ENCODE measurements around the gene DPPA3. TPM values are rescaled to one million over a fixed set of nuclear protein-coding genes. Genes with fewer than 3 reads are reported as not detected.
A peak's percentile ranks its signal among the peaks of the same experiment; 100 is the strongest.

Gene DPPA3
- total and polyA plus RNA-seq, 2 of the 8 experiments (the other 6 are each of a cell fraction or from before 2014, with no cell fraction given) = 0.30 to 1.2 TPM

DNA sequence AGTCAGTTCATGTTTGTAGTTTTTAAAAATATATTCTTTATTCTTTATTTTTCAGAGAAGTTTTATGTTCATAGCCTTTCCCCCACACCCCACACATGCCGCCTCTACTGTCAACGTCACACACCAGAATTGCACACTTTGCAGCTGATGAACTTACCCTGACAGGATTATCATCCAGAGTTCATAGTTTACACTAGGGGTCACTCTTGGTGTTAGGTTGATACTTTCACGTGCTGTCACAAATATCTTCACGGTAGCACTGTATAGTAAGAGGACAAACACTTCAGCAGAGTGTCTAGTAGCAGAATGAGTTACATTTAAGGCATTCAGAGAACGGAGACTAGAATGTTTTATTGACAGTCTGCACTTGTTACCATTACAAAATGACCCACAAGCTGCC, 5.1 kb downstream of the DPPA3 start:
- Histone ChIP-seq H3K4me1 (replicated peaks in 1 of 4; ENCODE audit: control insufficient read depth in 3 of 4, insufficient read depth in 4 of 4, low read length in 3 of 4) (peaks cover 0 to 5% (median 2%) of the 10 kb centered on the region in 4 experiments; a peak in 4 of 7 replicates), H2BK20ac (ENCODE audit: low read length) (no peak overlapping the region), H4K8ac (ENCODE audit: extremely low read depth, insufficient read depth, low read length) (no peak overlapping the region), H4K20me1 (replicated peaks in 1 of 2; ENCODE audit: control insufficient read depth in 1 of 2, insufficient read depth in 2 of 2, low read length in 2 of 2) (no peaks in the 10 kb centered on the region), H2AFZ (ENCODE audit: low read length) (no peak overlapping the region), H3K36me3 (ENCODE audit: control insufficient read depth in 2 of 4, insufficient read depth in 4 of 4, low read length in 3 of 4) (no peaks in the 10 kb centered on the region), H3K4me3 (ENCODE audit: extremely low read depth in 1 of 4, insufficient read depth in 2 of 4, low read depth in 3 of 4, low read length in 4 of 4) (no peak overlapping the region), H3K9ac (replicated peaks in 1 of 4; ENCODE audit: extremely low read depth in 1 of 4, low read depth in 3 of 4, low read length in 3 of 4) (no peak overlapping the region), H2BK15ac (ENCODE audit: low read length) (no peak overlapping the region), H3K23me2 (ENCODE audit: low read depth, low read length) (no peaks in the 10 kb centered on the region), H3K4me2 (ENCODE audit: insufficient read depth in 1 of 2, low read depth in 2 of 2, low read length in 2 of 2) (no peak overlapping the region), H3K27ac (ENCODE audit: low read depth, low read length) (no peak overlapping the region), H2BK120ac (replicated peaks; ENCODE audit: low read depth, low read length) (no peak overlapping the region), H3K79me2 (ENCODE audit: control insufficient read depth in 1 of 2, insufficient read depth in 2 of 2, low read length in 2 of 2) (no peaks in the 10 kb centered on the region), H3K9me3 (ENCODE audit: insufficient read depth in 2 of 2, low read depth in 1 of 2, low read length in 1 of 2) (no peaks in the 10 kb centered on the region), H3K18ac (ENCODE audit: extremely low read depth, low read length) (no peak overlapping the region), H3K79me1 (ENCODE audit: low read depth, low read length) (no peaks in the 10 kb centered on the region), H4K91ac (replicated peaks; ENCODE audit: insufficient read length, low read length) (no peak overlapping the region), H3K23ac (ENCODE audit: insufficient read length) (no peak overlapping the region), H2BK5ac (ENCODE audit: low read depth, low read length) (no peak overlapping the region), H4K5ac (ENCODE audit: insufficient read length, low read depth, low read length) (no peak overlapping the region), H3K4ac (replicated peaks; ENCODE audit: insufficient read length, low read depth, low read length) (no peak overlapping the region), H2AK5ac (ENCODE audit: low read depth, low read length) (no peak overlapping the region), H3K27me3 (replicated peaks in 1 of 4; ENCODE audit: control insufficient read depth in 3 of 4, extremely low read depth in 1 of 4, insufficient read depth in 3 of 4, low read length in 3 of 4) (no peaks in the 10 kb centered on the region), H2BK12ac (ENCODE audit: low read depth, low read length) (no peak overlapping the region), H3K56ac (replicated peaks; ENCODE audit: insufficient read length, low read depth, low read length) (no peak overlapping the region), H3K14ac (ENCODE audit: insufficient read length) (no peak overlapping the region)
- WGBS, 2 experiments (ENCODE audit: extremely low coverage in 1 of 2, insufficient coverage in 1 of 2, insufficient read length in 1 of 2, insufficient replicate concordance in 2 of 2, low coverage in 1 of 2, low lambda C conversion rate in 2 of 2, missing lambda C conversion rate in 1 of 2) = 44% methylated on average over 5 of the region's 5 CpGs; no CpG with 5 or more reads in 1 of the 2 experiments
- TF ChIP-seq CHD2 (IDR thresholded peaks at IDR 0.05; ENCODE audit: low read length) = no peak
- no peak for TF ChIP-seq SIX5 (IDR thresholded peaks at IDR 0.05; ENCODE audit: low read depth, low read length)
- peak in 2 of 3 experiments; percentile 44 to 59; a peak in 3 of 4 replicates for TF ChIP-seq CTCF (IDR thresholded peaks at IDR 0.05; ENCODE audit: control extremely low read depth in 1 of 3, insufficient read depth in 1 of 3, low read depth in 1 of 3, low read length in 3 of 3)
- TF ChIP-seq NRF1 (IDR thresholded peaks at IDR 0.05; ENCODE audit: low read depth, low read length) = no peak
- no peak for TF ChIP-seq SIN3A (conservative IDR thresholded peaks at IDR 0.05 in 1 of 2, IDR thresholded peaks at IDR 0.05 in 1 of 2; ENCODE audit: low read depth in 1 of 2, low read length in 2 of 2)
- TF ChIP-seq SP2 (IDR thresholded peaks at IDR 0.05; ENCODE audit: low read length) = no peak
- TF ChIP-seq RAD21 (IDR thresholded peaks at IDR 0.05 in 1 of 2, conservative IDR thresholded peaks at IDR 0.05 in 1 of 2; ENCODE audit: low read depth in 2 of 2, low read length in 2 of 2) = peak; percentile 76 to 82
- TF ChIP-seq TEAD4 (IDR thresholded peaks at IDR 0.05; ENCODE audit: low read depth, low read length) = peak; percentile 69; the same call in 1 of the 2 replicates
- TF ChIP-seq BCL11A (IDR thresholded peaks at IDR 0.05; ENCODE audit: low read depth in 2 of 2, low read length in 2 of 2) = no peak
- no peak for DNase-seq (ENCODE audit: low read depth in 1 of 2, low spot score in 2 of 2)
- CTCF ChIA-PET (ENCODE audit: partially characterized antibody) = interaction anchor here (0.6 to 4.9 kb wide), 25 partner anchors 8 to 362 kb away, joined by 3 to 69 read pairs (median 4); no protein-coding TSS in a partner anchor
- peak; percentile 63 for FAIRE-seq
- POLR2A ChIA-PET (ENCODE audit: partially characterized antibody) = interaction anchor here (0.6 to 1.8 kb wide), 4 partner anchors 85 to 199 kb away, joined by 3 to 7 read pairs (median 4); no protein-coding TSS in a partner anchor
